ENCODE results near the gene SPATA2.

DNA sequence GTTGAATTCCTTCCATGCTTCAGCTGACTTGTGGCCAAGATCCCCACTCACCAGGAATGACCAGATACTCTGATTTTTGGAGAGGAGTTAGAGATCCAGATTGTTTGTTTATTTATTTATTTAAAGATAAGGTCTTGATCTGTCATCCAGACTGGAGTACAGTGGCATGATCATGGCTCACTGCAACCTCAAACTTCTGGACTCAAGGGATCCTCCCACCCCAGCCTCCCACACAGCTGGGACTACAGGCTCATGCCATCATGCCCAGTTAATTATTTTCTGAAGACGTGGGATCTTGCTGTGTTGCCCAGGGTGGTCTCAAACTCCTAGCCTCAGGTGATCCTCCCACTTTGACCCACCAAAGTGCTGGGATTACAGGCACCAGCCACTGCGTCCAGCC, 4.1 kb upstream of the SPATA2 start:
- TF ChIP-seq, protein P1, sequence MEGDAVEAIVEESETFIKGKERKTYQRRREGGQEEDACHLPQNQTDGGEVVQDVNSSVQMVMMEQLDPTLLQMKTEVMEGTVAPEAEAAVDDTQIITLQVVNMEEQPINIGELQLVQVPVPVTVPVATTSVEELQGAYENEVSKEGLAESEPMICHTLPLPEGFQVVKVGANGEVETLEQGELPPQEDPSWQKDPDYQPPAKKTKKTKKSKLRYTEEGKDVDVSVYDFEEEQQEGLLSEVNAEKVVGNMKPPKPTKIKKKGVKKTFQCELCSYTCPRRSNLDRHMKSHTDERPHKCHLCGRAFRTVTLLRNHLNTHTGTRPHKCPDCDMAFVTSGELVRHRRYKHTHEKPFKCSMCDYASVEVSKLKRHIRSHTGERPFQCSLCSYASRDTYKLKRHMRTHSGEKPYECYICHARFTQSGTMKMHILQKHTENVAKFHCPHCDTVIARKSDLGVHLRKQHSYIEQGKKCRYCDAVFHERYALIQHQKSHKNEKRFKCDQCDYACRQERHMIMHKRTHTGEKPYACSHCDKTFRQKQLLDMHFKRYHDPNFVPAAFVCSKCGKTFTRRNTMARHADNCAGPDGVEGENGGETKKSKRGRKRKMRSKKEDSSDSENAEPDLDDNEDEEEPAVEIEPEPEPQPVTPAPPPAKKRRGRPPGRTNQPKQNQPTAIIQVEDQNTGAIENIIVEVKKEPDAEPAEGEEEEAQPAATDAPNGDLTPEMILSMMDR (IDR thresholded peaks at IDR 0.05; ENCODE audit: low read length), result no peak
- TF ChIP-seq EZH2 (IDR thresholded peaks at IDR 0.05; ENCODE audit: borderline replicate concordance, low read length), result no peak

Data from OCI-LY1 (cell line).